A673 (cell line): ENCODE data around the gene NHLH2. TPM values are rescaled to one million over a fixed set of nuclear protein-coding genes. Genes with fewer than 3 reads are reported as not detected.

ENCODE experiments used
- BruUV-seq: library from RNA; stranded (reverse); fragments of 400-500 nt; replicated peaks from 2 replicates; lab custom pipeline; 2021; lab: Mats Ljungman, UMichigan
- CTCF ChIA-PET: fragments of 300-600 bp; sonication (Branson Sonifier 250); formaldehyde crosslinking; loops from one replicate; lab custom pipeline; 2022; ENCODE audit warnings: antibody characterized with exemption; lab: Charles Lee
- POLR2A ChIA-PET: fragments of 300-600 bp; sonication (Branson Sonifier 250); formaldehyde crosslinking; loops from one replicate; lab custom pipeline; 2022; ENCODE audit warnings: antibody characterized with exemption; ENCODE audit not compliant: low non-redundant PET; lab: Charles Lee
- DNase-seq: peaks from one replicate; pipeline ENCODE4 v3.0.0-alpha.2; 2015; ENCODE audit warnings: low spot score
- H3K27ac ChIP-seq: fragments of 200-600 bp; sonication (generic); 2 replicates; pipeline ENCODE4 v1.5.1; 2016; ENCODE audit warnings: mixed run types, low read depth, mild to moderate bottlenecking, mixed read lengths, antibody characterized with exemption, low read length; ENCODE audit not compliant: poor library complexity, severe bottlenecking
- H3K27me3 ChIP-seq: fragments of 200-600 bp; sonication (generic); replicated peaks from 2 replicates; pipeline ENCODE4 v1.6.1; 2017; ENCODE audit warnings: mixed run types, low read depth, mild to moderate bottlenecking, mixed read lengths, antibody characterized with exemption, low read length; ENCODE audit not compliant: insufficient read depth, poor library complexity
- H3K36me3 ChIP-seq: fragments of 200-600 bp; sonication (generic); 2 replicates; pipeline ENCODE4 v1.6.1; 2016; ENCODE audit warnings: mixed run types, mild to moderate bottlenecking, mixed read lengths, antibody characterized with exemption, low read length; ENCODE audit not compliant: insufficient read depth, poor library complexity, severe bottlenecking
- H3K4me1 ChIP-seq: fragments of 200-600 bp; sonication (generic); 2 replicates; pipeline ENCODE4 v1.6.1; 2017; ENCODE audit warnings: mixed run types, mild to moderate bottlenecking, mixed read lengths, antibody characterized with exemption, low read length; ENCODE audit not compliant: insufficient read depth, poor library complexity, severe bottlenecking
- H3K4me3 ChIP-seq: fragments of 200-600 bp; sonication (generic); 2 replicates; pipeline ENCODE4 v1.5.1; 2016; ENCODE audit warnings: low read depth, mixed run types, mild to moderate bottlenecking, mixed read lengths, low read length; ENCODE audit not compliant: poor library complexity, severe bottlenecking
- H3K9me3 ChIP-seq: fragments of 200-600 bp; sonication (generic); 2 replicates; pipeline ENCODE4 v1.6.1; 2016; ENCODE audit warnings: mixed run types, low read depth, mild to moderate bottlenecking, mixed read lengths, antibody characterized with exemption, low read length; ENCODE audit not compliant: poor library complexity, severe bottlenecking
- EZH2 ChIP-seq: fragments of 200-600 bp; sonication (generic); IDR thresholded peaks from 2 replicates; pipeline ENCODE4 v1.6.1; 2017; ENCODE audit warnings: borderline replicate concordance, low read depth, mild to moderate bottlenecking, mixed read lengths, antibody characterized with exemption, low read length; ENCODE audit not compliant: poor library complexity, severe bottlenecking
- intact Hi-C: fragments of 100-400 bp; cut with micrococcal nuclease; formaldehyde crosslinking; loops from one replicate; pipeline ENCODE4 v1.10.0; 2022; ENCODE audit not compliant: unreplicated experiment
- total RNA-seq: library from RNA; stranded (reverse); gene quantifications from 2 replicates; pipeline ENCODE4 v1.2.3, GENCODE V29; 2021
- TF ChIP-seq, protein P1 (sequence below): fragments of 300-800, 200-600 bp; sonication (generic); conservative IDR thresholded peaks from 2 replicates; pipeline ENCODE4 v1.5.1; 2017; ENCODE audit warnings: low read depth, mild to moderate bottlenecking, antibody characterized with exemption, low read length, moderate library complexity, mixed read lengths

Gene NHLH2
- total RNA-seq, 1 experiment from 2014 or later: not detected

GRCh38 chr1:115839029-115839678 is 1.8 kb downstream of the NHLH2 start:
- Histone ChIP-seq H3K4me3 (peak overlapping the region; percentile 30), H3K9me3 (no peaks in the 10 kb centered on the region), H3K4me1 (peaks cover 16% of the 10 kb centered on the region), H3K36me3 (no peaks in the 10 kb centered on the region), H3K27me3 (peaks cover 91% of the 10 kb centered on the region), H3K27ac (no peak overlapping the region)
- ChIA-PET POLR2A (no interaction called here), CTCF (no interaction called here)
- BruUV-seq: no TSS peak
- TF ChIP-seq, protein P1, sequence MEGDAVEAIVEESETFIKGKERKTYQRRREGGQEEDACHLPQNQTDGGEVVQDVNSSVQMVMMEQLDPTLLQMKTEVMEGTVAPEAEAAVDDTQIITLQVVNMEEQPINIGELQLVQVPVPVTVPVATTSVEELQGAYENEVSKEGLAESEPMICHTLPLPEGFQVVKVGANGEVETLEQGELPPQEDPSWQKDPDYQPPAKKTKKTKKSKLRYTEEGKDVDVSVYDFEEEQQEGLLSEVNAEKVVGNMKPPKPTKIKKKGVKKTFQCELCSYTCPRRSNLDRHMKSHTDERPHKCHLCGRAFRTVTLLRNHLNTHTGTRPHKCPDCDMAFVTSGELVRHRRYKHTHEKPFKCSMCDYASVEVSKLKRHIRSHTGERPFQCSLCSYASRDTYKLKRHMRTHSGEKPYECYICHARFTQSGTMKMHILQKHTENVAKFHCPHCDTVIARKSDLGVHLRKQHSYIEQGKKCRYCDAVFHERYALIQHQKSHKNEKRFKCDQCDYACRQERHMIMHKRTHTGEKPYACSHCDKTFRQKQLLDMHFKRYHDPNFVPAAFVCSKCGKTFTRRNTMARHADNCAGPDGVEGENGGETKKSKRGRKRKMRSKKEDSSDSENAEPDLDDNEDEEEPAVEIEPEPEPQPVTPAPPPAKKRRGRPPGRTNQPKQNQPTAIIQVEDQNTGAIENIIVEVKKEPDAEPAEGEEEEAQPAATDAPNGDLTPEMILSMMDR: no peak
- peak; percentile 75 for TF ChIP-seq EZH2
- intact Hi-C loops: no loop called here
- DNase-seq: peak; percentile 41

GRCh38 chr1:115838431-115839028 is 2.4 kb downstream of the NHLH2 start:
- no peaks in the 10 kb centered on the region for H3K36me3 ChIP-seq
- peaks cover 16% of the 10 kb centered on the region for H3K4me1 ChIP-seq
- no peak overlapping the region for H3K27ac ChIP-seq
- intact Hi-C loops: no loop called here
- H3K9me3 ChIP-seq: no peaks in the 10 kb centered on the region
- H3K4me3 ChIP-seq: peak overlapping the region; percentile 30
- ChIA-PET POLR2A (no interaction called here), CTCF (no interaction called here)
- peaks cover 85% of the 10 kb centered on the region for H3K27me3 ChIP-seq
- TF ChIP-seq, protein P1: no peak
- no peak for TF ChIP-seq EZH2
- DNase-seq: no peak
- BruUV-seq: no TSS peak

DNA sequence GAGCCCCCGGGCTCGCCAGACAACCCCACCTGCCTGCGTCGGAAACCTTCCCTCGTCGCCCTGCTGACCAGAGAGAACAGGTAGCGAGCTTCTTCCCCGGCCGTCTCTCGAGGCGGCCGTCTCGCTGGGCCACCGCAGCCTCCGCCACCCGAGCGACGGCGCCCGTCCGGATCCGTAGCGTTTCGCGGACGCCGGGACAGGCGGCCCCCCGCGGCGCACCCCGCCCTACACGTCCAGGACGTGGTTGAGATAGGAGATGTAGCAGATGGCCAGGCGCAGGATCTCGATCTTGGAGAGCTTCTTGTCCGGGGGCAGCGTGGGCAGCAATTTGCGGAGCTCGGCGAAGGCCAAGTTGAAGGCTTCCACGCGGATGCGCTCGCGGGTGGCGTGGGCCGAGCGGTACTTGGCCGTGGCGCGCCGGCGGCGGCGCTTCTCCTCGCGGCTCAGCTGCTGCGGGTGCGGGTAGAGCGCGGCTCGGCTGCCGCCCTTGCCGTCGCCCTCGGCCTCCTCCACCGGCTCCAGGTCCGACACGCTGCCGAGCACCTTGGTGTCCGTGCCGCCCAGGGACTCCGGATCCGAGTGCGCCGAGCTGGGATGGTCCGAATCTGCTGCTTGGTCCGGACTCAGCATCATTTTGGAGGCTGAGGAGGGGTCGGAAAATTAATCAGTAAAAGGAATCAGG is 3.0 kb downstream of the NHLH2 start:
- peaks cover 78% of the 10 kb centered on the region for H3K27me3 ChIP-seq
- ChIA-PET CTCF (no interaction called here), POLR2A (no interaction called here)
- peak overlapping the region; percentile 30 for H3K4me3 ChIP-seq
- H3K9me3 ChIP-seq: no peaks in the 10 kb centered on the region
- intact Hi-C loops: no loop called here
- peaks cover 16% of the 10 kb centered on the region for H3K4me1 ChIP-seq
- peak; percentile 6 for DNase-seq
- H3K27ac ChIP-seq: no peak overlapping the region
- TF ChIP-seq EZH2: peak; percentile 72
- TF ChIP-seq, protein P1: no peak
- H3K36me3 ChIP-seq: no peaks in the 10 kb centered on the region
- BruUV-seq: no TSS peak
